K562 (cell line): ENCODE results near the gene RASL10B. TPM values are rescaled to one million over a fixed set of nuclear protein-coding genes. Genes with fewer than 3 reads are reported as not detected.

Experiments
- ATAC-seq: fragments of 200-7000 bp; cut with Tn5 transposase; 3 replicates; pipeline ENCODE4 v1.9.1; 2020; ENCODE audit warnings: moderate library complexity
- BruUV-seq: library from RNA; stranded (reverse); fragments of 400-500 nt; replicated peaks from 2 replicates; lab custom pipeline; 2021; lab: Mats Ljungman, UMichigan
- CTCF ChIA-PET: fragments of 300-600 bp; formaldehyde crosslinking; extraction: SDS; loops from one replicate; lab custom pipeline; 2021; ENCODE audit warnings: low intra/inter-chr PET ratio; lab: Yijun Ruan, JAX
- POLR2A ChIA-PET: fragments of 300-600, 350-650 bp; sonication (Branson Sonifier 250); formaldehyde crosslinking; extraction: SDS; loops from one replicate; lab custom pipeline; 2021; ENCODE audit warnings: antibody characterized with exemption, inconsistent platforms; lab: Yijun Ruan, JAX
- DNase-seq, 4 experiments: peaks; one replicate each; pipeline versions ENCODE4 v3.0.0 to v3.0.0-alpha.2; 2011 to 2018; ENCODE audit warnings: low spot score in 3 of 4, mixed read lengths in 3 of 4; ENCODE audit errors: extremely low read depth in 1 of 4
- FAIRE-seq: peaks from 2 replicates; lab custom pipeline; 2011; peaks lifted over from hg19 to GRCh38; lab: Jason Lieb, UNC
- H2AFZ ChIP-seq: 2 replicates; pipeline ENCODE4 v1.6.0; 2011; ENCODE audit warnings: low read depth, low read length, control low read depth, inconsistent platforms
- H3K27ac ChIP-seq: fragments of 200-600 bp; 3 replicates; pipeline ENCODE4 v1.8.0; 2011; ENCODE audit warnings: low read depth, mild to moderate bottlenecking, control low read depth, inconsistent platforms, low read length, moderate library complexity, mixed read lengths; ENCODE audit errors: extremely low read depth
- H3K27me3 ChIP-seq, 2 experiments: fragments of 300-600 bp in 1 of 2; 2 replicates in 1 of 2; 3 replicates in 1 of 2; pipeline versions ENCODE4 v1.6.0 to v1.8.0; 2011; ENCODE audit warnings: inconsistent platforms in 2 of 2, low read length in 2 of 2, mild to moderate bottlenecking in 1 of 2, mixed read lengths in 1 of 2, moderate library complexity in 1 of 2; ENCODE audit not compliant: control insufficient read depth in 2 of 2, insufficient read depth in 2 of 2
- H3K36me3 ChIP-seq: fragments of 300-600 bp; 3 replicates; pipeline ENCODE4 v1.8.0; 2011; ENCODE audit warnings: mild to moderate bottlenecking, low read length, inconsistent platforms; ENCODE audit not compliant: control insufficient read depth, insufficient read depth
- H3K4me1 ChIP-seq, 2 experiments: fragments of 200-600 bp in 1 of 2; replicated peaks in 1 of 2; 2 replicates in 1 of 2; 3 replicates in 1 of 2; pipeline versions ENCODE4 v1.5.1 to v1.8.0; 2011; ENCODE audit warnings: inconsistent platforms in 2 of 2, low read length in 2 of 2, mild to moderate bottlenecking in 1 of 2, mixed read lengths in 1 of 2, moderate library complexity in 1 of 2; ENCODE audit not compliant: control insufficient read depth in 2 of 2, insufficient read depth in 2 of 2
- H3K4me2 ChIP-seq: 2 replicates; pipeline ENCODE4 v1.6.1; 2011; ENCODE audit warnings: low read length, control low read depth, inconsistent platforms, mixed read lengths; ENCODE audit not compliant: insufficient read depth
- H3K4me3 ChIP-seq: fragments of 200-600 bp; sonication (generic), shearing (Covaris generic); 2 replicates; pipeline ENCODE4 v1.5.1; 2016; ENCODE audit warnings: control low read depth, inconsistent platforms
- H3K79me2 ChIP-seq: fragments of 200-600 bp; 3 replicates; pipeline ENCODE4 v1.8.0; 2011; ENCODE audit warnings: low read length, inconsistent platforms; ENCODE audit not compliant: control insufficient read depth, insufficient read depth
- H3K9ac ChIP-seq, 2 experiments: 2 replicates each; pipeline versions ENCODE4 v1.6.0 to v1.6.1; 2011; ENCODE audit warnings: low read depth in 2 of 2, low read length in 2 of 2, control low read depth in 1 of 2, inconsistent platforms in 1 of 2, mild to moderate bottlenecking in 1 of 2, mixed read lengths in 1 of 2; ENCODE audit not compliant: insufficient read depth in 1 of 2
- H3K9me1 ChIP-seq: one replicate; pipeline ENCODE4 v1.6.0; 2011; ENCODE audit warnings: inconsistent platforms, mild to moderate bottlenecking, low read length, moderate library complexity; ENCODE audit not compliant: control insufficient read depth, insufficient read depth
- H3K9me3 ChIP-seq: replicated peaks from 2 replicates; pipeline ENCODE4 v1.5.1; 2011; ENCODE audit warnings: low read depth, low read length, inconsistent platforms; ENCODE audit not compliant: control insufficient read depth, insufficient read depth
- H4K20me1 ChIP-seq: replicated peaks from 2 replicates; pipeline ENCODE4 v1.6.1; 2011; ENCODE audit warnings: low read length, inconsistent platforms, mixed read lengths; ENCODE audit not compliant: control insufficient read depth, insufficient read depth
- FOXK1 ChIP-seq: sonication (generic); formaldehyde crosslinking; IDR thresholded peaks from 2 replicates; pipeline ENCODE4 v1.8.0; 2022; ENCODE audit warnings: missing genetic modification reagents, mild to moderate bottlenecking, borderline replicate concordance
- HEY1 ChIP-seq: fragments of 250-450 bp; sonication (Bioruptor Pico); IDR thresholded peaks from 2 replicates; pipeline ENCODE4 v1.5.0; 2020; ENCODE audit warnings: mild to moderate bottlenecking, moderate library complexity, borderline replicate concordance
- MECOM ChIP-seq: fragments of 250-450 bp; sonication (Bioruptor Pico); IDR thresholded peaks from 2 replicates; pipeline ENCODE4 v1.8.0; 2022; ENCODE audit warnings: inconsistent platforms
- NBN ChIP-seq: fragments of 450-650 bp; IDR thresholded peaks from 2 replicates; pipeline ENCODE4 v1.6.1; 2016; ENCODE audit warnings: low read depth, mild to moderate bottlenecking
- NFIC ChIP-seq: fragments of 450-650 bp; IDR thresholded peaks from 2 replicates; pipeline ENCODE4 v1.6.1; 2017; ENCODE audit warnings: mild to moderate bottlenecking, inconsistent platforms
- RBFOX2 ChIP-seq: fragments of 200-400 bp; formaldehyde crosslinking; IDR thresholded peaks from 2 replicates; pipeline ENCODE4 v1.6.1; 2017; ENCODE audit warnings: low read depth, mild to moderate bottlenecking, low read length, moderate library complexity
- ZSCAN32 ChIP-seq: fragments of 450-650 bp; formaldehyde crosslinking; IDR thresholded peaks from 2 replicates; pipeline ENCODE4 v1.4.0; 2020; ENCODE audit warnings: mild to moderate bottlenecking, moderate library complexity
- WGBS: fragments of 100-300 bp; shearing (Covaris generic); methylation state at CpG from one replicate; pipeline ENCODE4 v1.1.6; 2016; ENCODE audit warnings: low coverage, mixed read lengths; ENCODE audit not compliant: insufficient coverage; ENCODE audit errors: missing lambda C conversion rate; 5-methylcytosine and 5-hydroxymethylcytosine counted together
- in situ Hi-C: fragments of 300-500 bp; cut with MboI; formaldehyde crosslinking; loops from 4 replicates; pipeline ENCODE4 v1.15.0; 2018; ENCODE audit warnings: inconsistent platforms, mixed read lengths
- intact Hi-C: fragments of 100-400 bp; cut with micrococcal nuclease; formaldehyde crosslinking; loops from 2 replicates; pipeline ENCODE4 v1.14.2; 2022
- polyA plus RNA-seq, 8 experiments: library from polyadenylated mRNA; depleted of rRNA in 4 of 8; stranded (reverse) in 5 of 8; unstranded in 3 of 8; fragments of >200 nt; fragmentation: Nextera tagmentation in 2 of 8; fragmentation: Illumina TruSeq in 1 of 8; extraction: Ambion mirVana in 2 of 8; extraction: Trizol in 1 of 8; gene quantifications; 2 replicates each; pipeline versions ENCODE4 v1.2.1 to v1.2.3, GENCODE V29; 2011 to 2014; ENCODE audit warnings: inconsistent platforms in 1 of 8, missing spikeins in 1 of 8
- total RNA-seq, 7 experiments: library from RNA; depleted of rRNA in 6 of 7; stranded (reverse); fragments of >200 nt in 6 of 7; fragmentation: Illumina TruSeq in 2 of 7; extraction: Trizol in 2 of 7; gene quantifications; 2 replicates each; pipeline versions ENCODE4 v1.2.1 to v1.2.3, GENCODE V29; 2011 to 2021; ENCODE audit warnings: low replicate concordance in 1 of 7

Gene RASL10B
- total and polyA plus RNA-seq, 9 of the 15 experiments (the other 6 are each of a cell fraction or from before 2014, with no cell fraction given): 0.04 to 0.31 (median 0.14) TPM; not detected in 2

- WGBS: 0% methylated on average over 5 of the region's 5 CpGs
- no peak overlapping the region for H3K27ac ChIP-seq
- CTCF ChIA-PET: no interaction called here
- no peaks in the 10 kb centered on the region for H3K36me3 ChIP-seq
- H4K20me1 ChIP-seq: no peaks in the 10 kb centered on the region; the same call in 1 of the 2 replicates
- no peak overlapping the region for H3K9ac ChIP-seq
- peaks cover 0 to 7% of the 10 kb centered on the region in 2 experiments; a peak in 2 of 5 replicates for H3K4me1 ChIP-seq
- DNase-seq: no peak
- TF ChIP-seq NFIC (0 out of 2 replicates have a peak, but pooled peaks have one; percentile 21), HEY1 (no peak)
- TF ChIP-seq, all 486 proteins: peak for 1
- intact Hi-C loops: no loop called here
- Histone ChIP-seq H3K4me2 (no peak overlapping the region), H2AFZ (no peak overlapping the region), H3K4me3 (no peak overlapping the region), H3K9me1 (no peaks in the 10 kb centered on the region), H3K9me3 (no peaks in the 10 kb centered on the region), H3K27me3 (peaks cover 64 to 69% of the 10 kb centered on the region in 2 experiments), H3K79me2 (no peaks in the 10 kb centered on the region)
- ATAC-seq (no peak), FAIRE-seq (no peak)
- in situ Hi-C loops: no loop called here
- no TSS peak for BruUV-seq
- POLR2A ChIA-PET: interaction anchor here (0.6 to 1.2 kb wide), 3 partner anchors 10 to 114 kb away, joined by 3 read pairs; no protein-coding TSS in a partner anchor
Measured at GRCh38 chr17:35775039-35775438, 43.6 kb downstream of the RASL10B start.

DNA sequence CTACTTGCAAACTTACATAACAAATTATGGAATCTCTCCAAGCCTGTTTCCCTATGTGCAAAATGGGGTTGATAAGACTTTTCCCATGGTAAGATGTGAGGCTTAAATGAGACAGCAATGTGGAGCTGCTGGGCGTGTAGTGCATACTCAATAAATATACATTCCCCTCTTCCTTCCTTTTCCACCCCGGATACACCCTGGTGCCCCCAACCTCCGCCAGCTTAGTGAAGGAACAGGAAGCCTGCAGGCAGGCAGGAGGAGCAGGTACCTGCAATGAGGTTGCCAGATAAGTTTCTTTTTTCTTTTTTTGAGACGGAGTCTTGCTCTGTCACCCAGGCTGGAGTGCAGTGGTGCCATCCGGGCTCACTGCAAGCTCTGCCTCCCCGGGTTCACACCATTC, 44.1 kb downstream of the RASL10B start:
- Histone ChIP-seq H3K36me3 (no peaks in the 10 kb centered on the region), H3K79me2 (no peaks in the 10 kb centered on the region), H3K4me2 (no peak overlapping the region), H3K27me3 (peaks cover 65 to 67% of the 10 kb centered on the region in 2 experiments), H4K20me1 (no peaks in the 10 kb centered on the region; the same call in 1 of the 2 replicates), H2AFZ (no peak overlapping the region), H3K27ac (no peak overlapping the region), H3K9ac (no peak overlapping the region), H3K4me1 (peaks cover 0 to 5% of the 10 kb centered on the region in 2 experiments; a peak in 2 of 5 replicates), H3K9me1 (no peaks in the 10 kb centered on the region), H3K4me3 (no peak overlapping the region), H3K9me3 (no peaks in the 10 kb centered on the region)
- BruUV-seq: no TSS peak
- in situ Hi-C loops: no loop called here
- ChIA-PET CTCF (no interaction called here), POLR2A (interaction anchor here (0.6 to 1.2 kb wide), 3 partner anchors 9 to 113 kb away, joined by 3 read pairs; no protein-coding TSS in a partner anchor)
- no peak for DNase-seq
- WGBS: 5% methylated on average over 5 of the region's 6 CpGs
- no peak for ATAC-seq
- intact Hi-C loops: no loop called here
- FAIRE-seq: no peak
- no peak for TF ChIP-seq RBFOX2
- no peak for TF ChIP-seq FOXK1 (CRISPR knock-in tag)
- TF ChIP-seq ZSCAN32: no peak
- TF ChIP-seq NBN: no peak
- no peak for TF ChIP-seq MECOM (CRISPR knock-in tag)
